Activated T-helper 2 cell treated with anti-CD3 and anti-CD28 coated beads, Interferon-gamma antibody, Interleukin-2, Interleukin-4, amounts not matched to agents 10 μg/mL and 5 μg/mL and 100 μg/mL, durations not matched to agents 14 hours and 24 hours and 36 hours (primary cell): ENCODE data around the gene GCKR. TPM values are rescaled to one million over a fixed set of nuclear protein-coding genes. Genes with fewer than 3 reads are reported as not detected.

ENCODE experiments used
- DNase-seq: peaks from one replicate; pipeline ENCODE4 v3.0.0; 2021; ENCODE audit warnings: low spot score
- H3K27ac Mint-ChIP-seq: one replicate; pipeline ENCODE4 v1.8.0; 2021; ENCODE audit warnings: mixed read lengths
- H3K27me3 Mint-ChIP-seq: one replicate; pipeline ENCODE4 v1.8.0; 2021; ENCODE audit warnings: low read depth, mixed read lengths
- H3K36me3 Mint-ChIP-seq: one replicate; pipeline ENCODE4 v1.8.0; 2021; ENCODE audit warnings: low read depth, mixed read lengths
- H3K4me1 Mint-ChIP-seq: one replicate; pipeline ENCODE4 v1.8.0; 2021; ENCODE audit warnings: low read depth, mixed read lengths
- H3K4me3 Mint-ChIP-seq: one replicate; pipeline ENCODE4 v1.8.0; 2021; ENCODE audit warnings: low read depth, mild to moderate bottlenecking, moderate library complexity, mixed read lengths
- H3K9me3 Mint-ChIP-seq: one replicate; pipeline ENCODE4 v1.8.0; 2021; ENCODE audit warnings: mixed read lengths
- intact Hi-C: fragments of 100-400 bp; cut with micrococcal nuclease; formaldehyde crosslinking; loops from one replicate; pipeline ENCODE4 v1.15.1; 2023
- total RNA-seq: library from RNA; stranded (reverse); gene quantifications from 2 replicates; pipeline ENCODE4 v1.2.3, GENCODE V29; 2022

GCKR gene
- total RNA-seq, 1 donor from 2014 or later, result not detected

- DNase-seq, result no peak
- no peaks in the 10 kb centered on the region for H3K36me3 Mint-ChIP-seq
- H3K27ac Mint-ChIP-seq, result no peak overlapping the region
- H3K9me3 Mint-ChIP-seq, result no peaks in the 10 kb centered on the region
- H3K27me3 Mint-ChIP-seq, result peaks cover 20% of the 10 kb centered on the region
- intact Hi-C loops, result no loop called here
- no peaks in the 10 kb centered on the region for H3K4me1 Mint-ChIP-seq
- no peak overlapping the region for H3K4me3 Mint-ChIP-seq
These were observed 64.4 kb downstream of the GCKR start for GRCh38 chr2:27561060-27561459.

GRCh38 chr2:27566628-27567027, 70.0 kb downstream of the GCKR start:
- Mint-ChIP-seq H3K27me3 (peaks cover 51% of the 10 kb centered on the region), H3K27ac (no peak overlapping the region), H3K4me3 (no peak overlapping the region), H3K36me3 (no peaks in the 10 kb centered on the region), H3K4me1 (no peaks in the 10 kb centered on the region), H3K9me3 (no peaks in the 10 kb centered on the region)
- intact Hi-C loops, result no loop called here
- DNase-seq, result no peak

GRCh38 chr2:27569398-27569797, 72.8 kb downstream of the GCKR start:
- Mint-ChIP-seq H3K4me3 (no peak overlapping the region), H3K27ac (no peak overlapping the region), H3K27me3 (peaks cover 55% of the 10 kb centered on the region), H3K36me3 (no peaks in the 10 kb centered on the region), H3K4me1 (no peaks in the 10 kb centered on the region), H3K9me3 (no peaks in the 10 kb centered on the region)
- DNase-seq, result no peak
- intact Hi-C loops, result no loop called here

DNA sequence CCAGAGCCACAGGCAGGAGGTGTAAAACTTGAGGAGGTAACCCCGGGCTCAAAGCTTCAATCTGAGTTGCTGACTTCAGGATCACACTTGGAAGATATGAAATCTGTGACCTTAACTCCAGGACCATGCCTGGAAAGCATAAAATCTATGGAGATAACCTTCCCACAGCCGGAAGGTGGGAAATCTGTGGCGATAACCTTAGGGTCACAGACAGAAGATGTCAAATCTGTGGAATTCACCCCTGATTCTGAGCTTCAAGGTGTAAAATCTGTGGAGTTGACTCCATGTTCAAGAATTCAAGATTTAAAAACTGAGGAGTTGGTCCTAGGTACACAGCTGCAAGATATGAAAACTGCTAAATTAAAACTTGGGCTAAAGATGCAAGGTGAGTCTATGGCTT, 74.6 kb downstream of the GCKR start:
- H3K36me3 Mint-ChIP-seq, result no peaks in the 10 kb centered on the region
- H3K27ac Mint-ChIP-seq, result no peak overlapping the region
- DNase-seq, result no peak
- H3K27me3 Mint-ChIP-seq, result peaks cover 49% of the 10 kb centered on the region
- H3K4me1 Mint-ChIP-seq, result no peaks in the 10 kb centered on the region
- intact Hi-C loops, result no loop called here
- no peak overlapping the region for H3K4me3 Mint-ChIP-seq
- no peaks in the 10 kb centered on the region for H3K9me3 Mint-ChIP-seq

- no peaks in the 10 kb centered on the region for H3K4me1 Mint-ChIP-seq
- no peaks in the 10 kb centered on the region for H3K36me3 Mint-ChIP-seq
- intact Hi-C loops, result no loop called here
- H3K27ac Mint-ChIP-seq, result no peak overlapping the region
- no peak for DNase-seq
- no peaks in the 10 kb centered on the region for H3K9me3 Mint-ChIP-seq
- H3K4me3 Mint-ChIP-seq, result no peak overlapping the region
- peaks cover 46% of the 10 kb centered on the region for H3K27me3 Mint-ChIP-seq
These were observed 75.0 kb downstream of the GCKR start for GRCh38 chr2:27571681-27572080.

DNA sequence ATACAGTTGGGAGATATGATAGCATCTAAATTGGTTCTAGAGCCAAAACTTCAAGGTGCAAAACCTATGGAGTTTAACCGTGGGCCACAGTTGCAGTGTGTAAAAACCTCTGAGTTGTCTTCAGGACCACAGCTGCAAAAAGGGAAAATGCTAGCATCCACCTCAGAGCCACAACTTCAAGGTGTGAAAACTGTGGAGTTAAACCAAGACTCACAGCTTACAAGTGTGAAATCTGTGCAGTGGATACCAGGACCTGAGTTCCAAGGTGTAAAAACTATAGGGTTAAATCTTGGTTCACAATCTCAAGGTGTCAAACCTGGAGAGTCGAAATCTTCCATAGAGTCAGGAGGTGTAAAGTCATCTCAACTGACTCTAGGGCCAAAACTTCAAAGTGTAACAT, 75.8 kb downstream of the GCKR start:
- peaks cover 38% of the 10 kb centered on the region for H3K27me3 Mint-ChIP-seq
- H3K4me1 Mint-ChIP-seq, result no peaks in the 10 kb centered on the region
- no peaks in the 10 kb centered on the region for H3K9me3 Mint-ChIP-seq
- no peak overlapping the region for H3K27ac Mint-ChIP-seq
- H3K4me3 Mint-ChIP-seq, result no peak overlapping the region
- no peak for DNase-seq
- intact Hi-C loops, result no loop called here
- H3K36me3 Mint-ChIP-seq, result no peaks in the 10 kb centered on the region

DNA sequence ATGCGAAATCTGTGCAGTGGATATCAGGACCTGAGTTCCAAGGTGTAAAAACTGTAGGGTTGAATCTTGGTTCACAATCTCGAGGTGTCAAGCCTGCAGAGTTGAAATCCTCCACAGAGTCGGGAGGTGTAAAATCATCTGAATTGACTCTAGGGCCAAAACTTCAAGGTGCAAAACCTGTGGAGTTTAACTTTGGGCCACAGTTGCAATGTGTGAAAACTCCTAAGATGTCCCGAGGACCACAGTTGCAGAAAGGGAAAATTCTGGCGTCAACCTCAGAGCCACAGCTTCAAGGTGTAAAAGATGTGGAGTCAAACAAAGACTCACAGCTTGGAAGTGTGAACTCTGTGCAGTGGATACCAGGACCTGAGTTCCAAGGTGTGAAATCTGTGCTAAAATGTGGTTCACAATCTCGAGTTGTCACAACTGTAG, 76.4 kb downstream of the GCKR start:
- intact Hi-C loops, result no loop called here
- DNase-seq, result no peak
- H3K27me3 Mint-ChIP-seq, result peaks cover 35% of the 10 kb centered on the region

More for the DNA sequence above, 76.4 kb downstream of the GCKR start:
- H3K4me1 Mint-ChIP-seq, result no peaks in the 10 kb centered on the region
- H3K9me3 Mint-ChIP-seq, result no peaks in the 10 kb centered on the region
- no peak overlapping the region for H3K4me3 Mint-ChIP-seq
- H3K27ac Mint-ChIP-seq, result no peak overlapping the region
- no peaks in the 10 kb centered on the region for H3K36me3 Mint-ChIP-seq

Other genes with a start within 250 kb of the GCKR start
- gene SLC30A3, start 233.8 kb upstream of the GCKR start, total RNA-seq, result 1.7 and 1.9 TPM in 2 replicates
- not detected in 2 replicates for gene DNAJC5G, start 221.4 kb upstream of the GCKR start, total RNA-seq
- 0.21 and 0.25 TPM in 2 replicates for gene TRIM54, start 214.4 kb upstream of the GCKR start, total RNA-seq
- 0.94 and 1.3 TPM in 2 replicates for gene UCN, start 188.4 kb upstream of the GCKR start, total RNA-seq
- 80.4 and 82.6 TPM in 2 replicates for gene MPV17, start 173.7 kb upstream of the GCKR start, total RNA-seq
- gene GTF3C2, start 140.1 kb upstream of the GCKR start, total RNA-seq, result 65.8 and 66.9 TPM in 2 replicates
- gene EIF2B4, start 126.5 kb upstream of the GCKR start, total RNA-seq, result 43.4 and 44.8 TPM in 2 replicates
- gene SNX17, start 126.2 kb upstream of the GCKR start, total RNA-seq, result 117 and 120 TPM in 2 replicates
- gene ZNF513, start 116.1 kb upstream of the GCKR start, total RNA-seq, result 11.7 and 12.8 TPM in 2 replicates
- 159 and 163 TPM in 2 replicates for gene PPM1G, start 87.2 kb upstream of the GCKR start, total RNA-seq
- 98.0 and 106 TPM in 2 replicates for gene NRBP1, start 68.2 kb upstream of the GCKR start, total RNA-seq
- gene KRTCAP3, start 54.5 kb upstream of the GCKR start, total RNA-seq, result 6.2 and 7.5 TPM in 2 replicates
- 16.4 and 18.8 TPM in 2 replicates for gene IFT172, start 7.1 kb upstream of the GCKR start, total RNA-seq
- 0.18 and 0.30 TPM in 2 replicates for gene FNDC4, start 1.6 kb upstream of the GCKR start, total RNA-seq
- gene ZNF512, start 86.2 kb downstream of the GCKR start, total RNA-seq, result 23.9 and 25.1 TPM in 2 replicates
- 0.57 and 0.73 TPM in 2 replicates for gene CCDC121, start 132.2 kb downstream of the GCKR start, total RNA-seq
- 54.3 and 55.9 TPM in 2 replicates for gene GPN1, start 132.2 kb downstream of the GCKR start, total RNA-seq
- gene SUPT7L, start 166.8 kb downstream of the GCKR start, total RNA-seq, result 32.5 and 37.0 TPM in 2 replicates
- gene SLC4A1AP, start 167.1 kb downstream of the GCKR start, total RNA-seq, result 26.7 and 27.8 TPM in 2 replicates